MM.1S (cell line): Measurements from ENCODE around the gene CSF1R.

Experiments used
- CTCF ChIP-seq: fragments of 300-600 bp; sonication (generic); IDR thresholded peaks from 2 replicates; pipeline ENCODE4 v1.5.1; 2016; ENCODE audit warnings: antibody characterized with exemption, low read length, mixed read lengths
- EZH2 ChIP-seq: fragments of 300-600 bp; sonication (generic); optimal IDR thresholded peaks from 2 replicates; pipeline ENCODE3; 2017; ENCODE audit warnings: low read depth, mild to moderate bottlenecking, antibody characterized with exemption, low read length, mixed read lengths
- EZH2phosphoT487 ChIP-seq: fragments of 300-600 bp; sonication (generic); IDR thresholded peaks from 2 replicates; pipeline ENCODE4 v1.6.1; 2018; ENCODE audit warnings: antibody characterized with exemption, low read length

DNA sequence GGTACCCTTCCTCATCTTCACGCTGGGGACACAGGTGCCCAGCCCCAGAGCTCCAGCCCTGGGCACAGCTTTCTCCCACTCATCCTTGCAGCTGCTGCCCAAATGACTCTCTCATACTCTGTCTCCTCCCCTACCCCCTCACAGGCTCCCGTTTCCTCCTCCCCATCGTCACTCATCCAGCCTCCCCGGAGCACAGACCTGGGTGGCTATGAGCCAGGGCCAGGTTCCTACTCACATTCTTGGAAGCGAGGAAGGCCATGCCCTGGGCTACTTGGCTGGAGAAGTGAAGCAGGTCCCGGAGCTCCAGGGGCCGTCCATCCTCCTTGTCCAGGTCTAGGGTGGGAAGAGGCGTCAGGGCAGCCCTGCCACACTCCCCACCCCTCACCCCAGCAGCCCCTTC is 29.3 kb downstream of the CSF1R start:
- TF ChIP-seq CTCF (no peak), EZH2 (no peak), EZH2phosphoT487 (no peak)
